ENCODE measurements around the gene OPCML.

The OPCML gene

DNA sequence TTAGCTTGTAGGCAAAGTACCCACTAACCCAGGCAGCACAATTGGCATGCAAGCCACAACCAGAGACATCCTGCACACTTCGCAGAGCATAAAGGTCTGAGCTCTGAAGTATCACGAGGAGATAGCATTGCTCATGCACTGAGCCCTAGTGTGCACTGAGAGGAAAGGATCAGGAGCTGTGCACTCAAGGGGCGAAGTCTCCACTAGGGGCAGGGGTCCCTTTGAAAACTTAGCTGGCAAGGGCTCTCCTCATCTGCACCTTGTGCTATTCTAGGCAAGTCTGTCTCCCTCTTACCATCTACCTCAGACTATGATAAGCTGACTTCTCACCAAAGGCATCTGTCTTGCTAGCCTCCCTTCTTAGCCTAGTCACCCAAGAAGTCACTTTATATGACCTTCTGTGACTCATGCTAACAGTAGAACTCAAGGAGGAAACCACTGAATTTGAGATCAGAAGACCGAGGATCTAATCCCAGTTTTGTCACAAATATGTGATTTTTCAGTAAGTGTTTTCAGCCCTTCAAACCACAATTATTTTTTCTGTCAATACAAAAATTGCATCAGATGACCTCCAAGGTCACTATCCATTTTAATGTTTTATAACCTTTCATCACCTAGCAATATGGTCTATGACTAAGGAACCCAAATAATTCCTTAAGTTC, 1083.8 kb downstream of the OPCML start:
- DNase-seq = no peak

GRCh38 chr11:132447761-132448160, 1084.5 kb downstream of the OPCML start:
- no peak for DNase-seq

DNA sequence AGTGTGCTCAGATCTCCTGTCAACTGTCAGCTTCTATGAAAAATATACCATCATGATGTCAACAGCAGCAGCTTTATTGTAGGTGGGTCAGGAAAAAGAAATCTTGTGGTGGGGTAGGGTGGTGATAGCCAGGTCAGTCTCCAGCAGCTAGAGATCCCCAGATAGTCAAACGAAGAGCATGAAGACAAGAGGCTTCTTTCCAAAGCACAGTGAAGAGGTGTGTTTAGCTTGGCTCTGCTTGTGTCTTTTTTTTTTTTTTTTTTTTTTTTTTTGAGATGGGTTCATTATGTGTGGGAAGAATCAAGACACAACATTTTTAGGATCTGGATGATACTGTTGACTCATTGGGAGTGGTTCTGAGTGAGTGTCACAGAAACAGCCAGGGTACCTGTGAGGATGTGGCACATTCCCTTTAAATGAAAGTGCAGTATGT, 1086.4 kb downstream of the OPCML start:
- DNase-seq = no peak

- no peak for DNase-seq
Observed at GRCh38 chr11:132444911-132445310, 1087.4 kb downstream of the OPCML start.

GRCh38 chr11:132439711-132440255, 1092.5 kb downstream of the OPCML start:
- no peak for DNase-seq

DNA sequence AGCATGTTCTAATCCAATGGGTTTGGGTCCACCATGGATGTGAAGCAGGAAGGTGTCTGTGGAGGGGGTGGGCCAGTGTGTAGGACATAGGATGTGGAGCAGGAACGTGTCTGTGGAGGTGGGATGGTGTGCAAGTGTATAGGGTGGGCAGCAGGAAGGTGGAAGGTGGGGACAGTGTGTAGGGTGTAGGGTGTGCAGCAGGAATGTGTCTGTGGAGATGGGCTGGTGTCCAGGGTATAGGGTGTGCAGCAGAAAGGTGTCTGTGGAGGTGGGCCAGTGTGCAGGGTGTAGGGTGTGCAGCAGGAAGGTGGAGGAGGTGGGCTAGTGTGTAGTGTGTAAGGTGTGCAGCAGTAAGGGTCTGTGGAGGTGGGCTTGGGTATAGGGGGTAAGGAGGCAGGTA, 1093.9 kb downstream of the OPCML start:
- DNase-seq = no peak

- DNase-seq = no peak
Observed at GRCh38 chr11:132430429-132431062, 1101.8 kb downstream of the OPCML start.

- DNase-seq = no peak
Observed at GRCh38 chr11:132429685-132430084, 1102.6 kb downstream of the OPCML start.

DNA sequence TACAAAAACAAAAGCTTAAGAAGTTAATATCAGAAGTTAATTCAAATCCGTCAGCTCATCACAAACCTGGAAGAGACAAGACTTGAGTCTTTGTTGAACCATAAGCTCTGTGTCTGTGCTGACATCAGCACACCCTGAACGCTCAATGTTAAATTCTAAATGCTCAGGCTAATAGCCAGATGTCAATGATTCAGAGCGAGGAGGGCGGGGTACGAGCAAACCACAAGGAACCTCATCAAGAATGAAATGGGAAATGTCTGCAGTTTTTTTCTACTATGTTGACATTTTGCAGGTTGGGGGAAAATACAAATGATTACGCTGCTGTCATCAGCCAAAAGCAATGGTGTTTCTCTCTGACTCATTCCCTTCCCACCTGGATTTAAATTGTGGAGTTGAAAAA, 1104.7 kb downstream of the OPCML start:
- DNase-seq = no peak

DNA sequence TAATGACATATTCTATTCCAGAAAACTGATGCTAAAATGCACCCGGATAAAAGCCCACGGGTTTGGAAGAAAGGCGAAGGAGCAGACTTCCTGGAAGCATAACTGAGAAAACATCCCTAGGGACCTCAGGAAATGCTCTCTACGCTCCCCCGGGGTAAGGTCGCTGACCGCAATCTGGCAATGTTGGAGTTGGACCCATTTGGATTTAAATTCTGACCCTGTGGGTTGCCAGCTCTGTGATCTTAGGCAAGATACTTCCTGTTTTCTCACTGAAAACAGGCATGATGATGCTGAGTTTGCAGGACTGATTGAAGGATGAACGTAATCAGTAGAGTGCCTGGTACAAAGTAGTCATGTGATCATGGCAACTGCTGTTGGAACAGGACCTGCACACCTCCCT, 1107.9 kb downstream of the OPCML start:
- no peak for DNase-seq

DNA sequence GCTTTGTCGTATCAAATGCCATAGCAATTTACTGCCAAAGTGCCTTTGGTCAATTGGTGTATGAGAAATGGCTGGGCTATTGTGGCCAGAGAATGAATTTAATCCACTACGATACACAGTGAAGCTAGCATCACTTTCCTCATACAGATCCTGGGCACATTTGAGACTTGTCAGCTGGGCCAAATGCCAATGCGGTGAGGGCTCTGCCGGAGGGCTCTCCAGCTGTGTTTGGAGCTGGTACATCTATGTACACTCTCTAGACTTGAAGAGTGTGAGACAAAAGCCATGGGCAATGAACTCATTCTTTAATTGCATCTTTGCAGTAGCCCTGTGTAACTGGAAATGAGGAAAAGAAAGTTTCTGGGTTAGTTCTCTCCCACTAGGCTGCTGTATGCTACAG, 1109.0 kb downstream of the OPCML start:
- no peak for DNase-seq

GRCh38 chr11:132422722-132423121, 1109.6 kb downstream of the OPCML start:
- DNase-seq = no peak

DNA sequence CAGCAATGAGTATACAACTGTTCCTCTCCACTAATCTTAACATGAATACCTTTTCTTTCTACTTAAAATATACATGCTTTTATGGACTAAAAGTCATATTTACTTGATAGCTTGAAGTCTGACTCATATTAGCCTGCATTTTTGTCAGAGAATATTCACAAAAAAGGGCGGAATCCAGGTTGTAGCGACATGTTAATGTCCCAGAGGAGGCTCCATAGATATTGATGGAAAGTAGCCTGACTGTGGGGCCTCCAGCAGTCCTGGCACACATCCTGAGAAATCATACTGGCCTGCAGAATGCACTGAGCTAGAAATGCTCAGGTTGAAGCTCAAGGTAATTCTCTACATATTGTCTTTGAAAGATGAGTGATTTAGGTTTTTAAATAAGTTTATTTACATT, 1110.7 kb downstream of the OPCML start:
- DNase-seq = no peak

GRCh38 chr11:132414451-132414850, 1117.8 kb downstream of the OPCML start:
- DNase-seq = no peak

DNA sequence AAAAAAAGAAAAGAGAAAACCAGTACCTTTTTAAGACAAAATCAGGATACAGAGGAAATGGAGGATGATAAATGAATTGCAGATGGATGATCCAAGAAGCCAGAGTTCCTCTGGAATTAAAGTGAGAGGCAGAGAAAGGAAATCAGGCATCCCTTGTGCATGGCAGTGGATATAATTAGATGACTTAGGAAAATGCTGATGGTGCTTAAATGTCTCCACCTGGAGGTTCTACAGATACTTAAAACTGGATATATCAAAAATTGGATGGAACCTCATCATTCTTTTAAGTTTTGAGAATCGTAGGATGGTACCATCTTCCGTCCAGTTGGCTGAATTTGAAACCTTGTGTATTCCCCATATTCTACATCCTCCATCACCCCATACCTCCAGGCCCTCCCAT, 1121.9 kb downstream of the OPCML start:
- DNase-seq = no peak

DNA sequence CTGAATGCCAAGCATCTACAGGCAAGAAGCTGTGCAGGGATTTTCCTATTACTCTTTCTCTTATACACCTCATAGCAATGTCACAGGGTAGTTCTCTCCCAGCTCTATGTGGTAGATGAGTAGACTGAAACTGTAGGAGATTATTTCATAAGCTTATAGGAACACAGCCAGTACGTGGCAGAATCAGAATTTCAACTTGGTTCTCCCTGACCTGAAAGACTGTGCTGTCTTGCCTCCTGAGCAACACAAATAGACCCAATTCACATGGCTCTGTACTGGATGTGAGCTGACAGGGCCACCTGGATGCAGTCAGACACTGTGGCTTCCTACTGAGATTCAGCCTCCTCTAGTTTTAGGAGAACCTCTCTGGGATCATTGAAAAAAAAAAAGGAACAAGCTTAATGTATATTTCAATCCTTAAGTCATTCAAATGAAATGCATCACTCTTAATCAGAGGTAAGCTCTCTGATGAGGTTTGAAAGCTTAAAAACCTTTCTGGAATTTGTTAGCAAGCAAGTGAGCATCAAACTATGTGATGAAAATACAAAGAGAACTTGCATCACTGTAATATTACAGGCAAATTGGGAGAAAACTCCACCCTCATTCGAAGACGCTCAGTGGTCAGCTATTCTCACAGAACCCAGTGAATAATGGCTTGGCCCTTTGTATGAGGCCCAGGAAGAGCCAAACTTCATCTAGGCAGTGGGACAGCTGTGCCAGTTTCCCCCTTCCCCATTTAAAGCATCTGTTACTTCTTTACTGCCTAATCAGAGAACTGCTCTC, 1122.5 kb downstream of the OPCML start:
- no peak for DNase-seq

- DNase-seq = no peak
Observed at GRCh38 chr11:132408877-132409276, 1123.4 kb downstream of the OPCML start.

DNA sequence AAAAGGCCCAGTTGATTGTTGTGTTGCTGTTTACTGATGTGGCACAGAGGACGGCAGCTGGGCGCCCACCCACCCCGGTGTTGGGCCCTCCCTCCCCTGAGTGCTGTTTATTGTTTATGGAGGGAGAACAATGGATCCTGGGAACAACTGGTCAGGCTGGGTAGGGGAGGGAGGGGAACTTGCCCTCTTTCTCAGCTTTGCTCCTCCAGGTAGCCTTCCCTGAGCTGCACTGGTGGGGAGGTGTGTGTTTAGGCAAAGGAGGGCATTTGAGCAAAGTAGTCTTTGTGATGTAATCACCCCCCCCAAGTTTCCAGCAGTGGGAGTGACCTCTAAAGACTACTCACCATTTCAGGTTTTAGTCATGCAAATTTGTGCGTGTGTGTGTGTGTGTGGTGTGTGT, 1126.6 kb downstream of the OPCML start:
- DNase-seq = no peak

GRCh38 chr11:132402071-132402684, 1130.1 kb downstream of the OPCML start:
- DNase-seq = peak in 1 of 2 donors; percentile 24

GRCh38 chr11:132396318-132396717, 1136.0 kb downstream of the OPCML start:
- no peak for DNase-seq

- no peak for DNase-seq
Observed at GRCh38 chr11:132395434-132395833, 1136.9 kb downstream of the OPCML start.

DNA sequence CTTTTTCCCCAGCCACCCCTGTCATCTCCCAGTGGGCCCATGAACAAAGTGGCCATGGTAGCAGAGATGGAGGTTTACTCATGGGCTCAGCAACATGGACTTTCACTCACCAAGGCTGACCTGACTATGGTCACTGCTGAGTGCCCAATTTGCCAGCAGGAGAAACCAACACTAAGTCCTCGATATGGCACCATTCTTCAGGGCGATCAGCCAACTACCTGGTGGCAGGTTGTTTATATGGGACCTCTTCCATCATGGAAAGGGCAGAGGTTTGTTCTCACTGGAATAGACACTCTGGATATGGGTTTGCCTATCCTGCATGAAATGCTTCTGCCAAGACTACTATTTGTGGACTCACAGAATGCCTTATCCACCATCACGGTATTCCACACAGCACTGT, 1152.8 kb downstream of the OPCML start:
- no peak for DNase-seq

GRCh38 chr11:132373405-132374143, 1158.7 kb downstream of the OPCML start:
- DNase-seq = no peak

Data from CD4-positive, alpha-beta T cell treated with Interferon alpha-2 for 1 hour (primary cell).